GM18858 (cell line): ENCODE measurements around the gene AGO1.
"Not testable (repeated sequence)": the region's sequence is repeated elsewhere in the genome, so short reads cannot be mapped to it uniquely, and the experiment has no call there.

ENCODE experiments used
- ATAC-seq: cut with Tn5 transposase; IDR thresholded peaks from one replicate; pipeline ENCODE4 v1.9.1; 2021; ENCODE audit not compliant: unreplicated experiment

AGO1 gene

DNA sequence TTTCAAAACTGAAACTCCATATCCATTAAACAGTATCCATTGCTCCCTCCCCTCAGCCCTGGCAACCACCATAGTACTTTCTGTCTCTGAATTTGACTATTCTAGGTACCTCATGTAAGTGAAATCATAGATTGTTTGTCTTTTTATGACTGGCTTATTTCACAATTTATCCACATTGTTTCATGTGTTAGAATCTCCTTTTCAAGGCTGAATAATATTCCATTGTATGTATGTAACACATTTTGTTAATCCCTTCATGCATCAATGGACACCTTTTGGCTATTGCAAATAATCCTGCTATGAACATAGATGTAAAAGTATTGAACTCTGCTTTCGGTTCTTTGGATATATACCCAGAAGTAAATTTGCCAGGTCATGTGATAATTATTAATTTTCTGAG, 85.4 kb downstream of the AGO1 start:
- no peak for ATAC-seq

DNA sequence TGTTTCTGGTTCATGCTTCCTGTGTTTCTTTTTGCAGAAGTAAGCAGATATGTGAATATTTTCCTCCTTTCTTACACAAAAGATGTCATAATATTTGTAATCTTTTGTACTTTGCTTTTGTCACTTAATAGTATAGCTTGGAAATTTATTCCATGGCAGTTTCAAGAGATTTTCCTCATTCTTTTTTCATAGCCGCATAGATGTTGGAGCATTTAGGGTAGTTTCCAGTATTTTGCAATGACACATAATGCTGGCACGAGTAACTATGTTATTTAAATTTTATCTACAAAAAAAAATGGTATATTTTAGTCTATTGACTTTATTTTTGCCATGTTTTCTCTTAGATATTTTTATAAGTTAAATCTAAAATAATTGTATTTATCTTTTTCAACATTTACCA, 88.6 kb downstream of the AGO1 start:
- ATAC-seq = no peak

DNA sequence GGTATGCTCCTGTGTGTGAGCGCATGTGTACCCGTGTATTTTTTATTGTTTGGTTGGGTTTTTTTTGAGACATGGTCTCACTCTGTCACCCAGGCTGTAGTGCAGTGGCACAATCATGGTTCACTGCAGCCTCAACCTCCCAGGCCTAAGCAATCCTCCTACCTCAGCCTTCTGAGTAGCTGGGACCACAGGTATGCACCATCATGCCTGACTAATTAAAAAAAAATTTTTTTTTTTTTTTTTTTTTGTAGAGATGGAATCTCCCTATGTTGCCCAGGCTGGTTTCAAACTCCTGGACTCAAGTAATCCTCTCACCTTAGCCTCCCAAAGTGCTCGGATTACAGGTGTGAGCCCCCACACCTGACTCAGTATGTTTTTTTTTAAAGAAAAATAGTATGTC, 89.6 kb downstream of the AGO1 start:
- ATAC-seq = not testable (repeated sequence)

DNA sequence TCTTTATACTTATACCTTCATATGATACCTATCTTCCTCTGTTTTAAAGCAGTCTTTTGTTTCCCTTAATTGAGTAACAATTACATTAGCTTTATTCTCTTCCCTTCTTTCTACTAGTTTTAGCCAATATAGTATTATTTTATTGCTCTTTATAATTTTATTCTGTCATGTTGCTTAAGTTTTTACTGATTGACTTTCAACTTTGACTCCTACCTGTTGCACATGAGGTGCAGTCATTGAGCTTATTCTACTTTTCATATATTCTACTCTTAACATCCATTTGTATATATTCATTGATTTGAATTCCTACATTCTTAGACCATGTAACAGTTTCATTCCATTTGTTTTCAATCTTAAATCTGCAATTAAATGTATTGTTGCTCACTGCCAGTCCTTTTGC, 97.1 kb downstream of the AGO1 start:
- no peak for ATAC-seq
